B cell (primary cell): Measurements from ENCODE around the gene ITGAE. TPM values are rescaled to one million over a fixed set of nuclear protein-coding genes. Genes with fewer than 3 reads are reported as not detected.

Experiments used
- ATAC-seq: fragments of 200-7000 bp; cut with Tn5 transposase; one replicate; pipeline ENCODE4 v1.10.0; 2021; ENCODE audit warnings: low read depth, mild to moderate bottlenecking, moderate number of reproducible peaks, moderate library complexity
- CTCF ChIA-PET: fragments of 350-600 bp; sonication (Branson Sonifier 250); formaldehyde crosslinking; loops from one replicate; lab custom pipeline; 2021; ENCODE audit warnings: antibody characterized with exemption, inconsistent platforms; lab: Charles Lee
- POLR2A ChIA-PET: fragments of 350-600 bp; sonication (Branson Sonifier 250); formaldehyde crosslinking; loops from one replicate; lab custom pipeline; 2021; ENCODE audit warnings: antibody characterized with exemption; lab: Charles Lee
- DNase-seq: peaks from one replicate; pipeline ENCODE4 v3.0.0; 2013
- H2AFZ ChIP-seq: 2 replicates; pipeline ENCODE4 v1.6.1; 2012; ENCODE audit warnings: mild to moderate bottlenecking, low read depth, low read length; ENCODE audit not compliant: insufficient read depth, poor library complexity, severe bottlenecking
- H3K27ac ChIP-seq, 2 donors: 1 replicate in 1 of 2; 2 replicates in 1 of 2; pipeline ENCODE4 v1.5.1; 2012 to 2013; ENCODE audit warnings: low read length in 2 of 2, mild to moderate bottlenecking in 2 of 2, moderate library complexity in 1 of 2
- H3K27me3 ChIP-seq, 4 experiments: fragments of 200-600 bp in 1 of 4; sonication (generic) in 1 of 4; replicated peaks in 1 of 4; 1 replicate in 2 of 4; 2 replicates in 2 of 4; pipeline versions ENCODE4 v1.6.1 to v1.7.0; 2013 to 2016; ENCODE audit warnings: low read length in 3 of 4, mild to moderate bottlenecking in 2 of 4, mixed read lengths in 1 of 4, moderate library complexity in 1 of 4; ENCODE audit not compliant: insufficient read depth in 4 of 4, control insufficient read depth in 3 of 4; ENCODE audit errors: control extremely low read depth in 1 of 4
- H3K36me3 ChIP-seq, 2 experiments: replicated peaks in 1 of 2; 1 replicate in 1 of 2; 2 replicates in 1 of 2; pipeline versions ENCODE4 v1.6.1 to v1.7.1; 2013; ENCODE audit warnings: low read length in 1 of 2; ENCODE audit not compliant: insufficient read depth in 2 of 2, control insufficient read depth in 1 of 2; ENCODE audit errors: control extremely low read depth in 1 of 2, extremely low read depth in 1 of 2
- H3K4me1 ChIP-seq, 2 donors: fragments of 200-600 bp in 1 of 2; sonication (generic) in 1 of 2; 1 replicate in 1 of 2; 2 replicates in 1 of 2; pipeline versions ENCODE4 v1.5.1 to v1.6.1; 2013 to 2017; ENCODE audit warnings: low read length in 2 of 2; ENCODE audit not compliant: control insufficient read depth in 2 of 2, insufficient read depth in 2 of 2
- H3K4me2 ChIP-seq: replicated peaks from 2 replicates; pipeline ENCODE3; 2012; ENCODE audit warnings: mild to moderate bottlenecking, low read depth, low read length; ENCODE audit not compliant: poor library complexity, severe bottlenecking
- H3K4me3 ChIP-seq, 5 experiments: fragments of 200-600 bp in 1 of 5; sonication (generic) in 1 of 5; 1 replicate in 3 of 5; 2 replicates in 2 of 5; pipeline versions ENCODE4 v1.5.1 to v1.7.0; 2011 to 2016; ENCODE audit warnings: low read length in 4 of 5, mild to moderate bottlenecking in 4 of 5, low read depth in 2 of 5, control low read depth in 1 of 5, moderate library complexity in 1 of 5; ENCODE audit not compliant: insufficient read depth in 1 of 5; ENCODE audit errors: control extremely low read depth in 1 of 5, extremely low read depth in 1 of 5
- H3K79me2 ChIP-seq: fragments of 200-600 bp; sonication (generic); one replicate; pipeline ENCODE4 v1.6.0; 2016; ENCODE audit warnings: low read length; ENCODE audit not compliant: control insufficient read depth, insufficient read depth
- H3K9ac ChIP-seq: fragments of 200-600 bp; sonication (generic); 2 replicates; pipeline ENCODE4 v1.6.1; 2017; ENCODE audit warnings: mild to moderate bottlenecking, low read length, moderate library complexity
- H3K9me3 ChIP-seq, 3 donors: one replicate each; pipeline versions ENCODE4 v1.6.1 to v1.7.1; 2013; ENCODE audit warnings: low read length in 2 of 3; ENCODE audit not compliant: control insufficient read depth in 2 of 3, insufficient read depth in 1 of 3; ENCODE audit errors: control extremely low read depth in 1 of 3
- H4K20me1 ChIP-seq: 2 replicates; pipeline ENCODE4 v1.6.0; 2012; ENCODE audit warnings: mild to moderate bottlenecking, low read length; ENCODE audit not compliant: insufficient read depth, control insufficient read depth, poor library complexity, severe bottlenecking
- H3K27ac Mint-ChIP-seq: one replicate; pipeline ENCODE4 v1.8.0; 2021; ENCODE audit warnings: mixed read lengths
- H3K27me3 Mint-ChIP-seq: one replicate; pipeline ENCODE4 v1.8.0; 2021; ENCODE audit warnings: mixed read lengths
- H3K4me1 Mint-ChIP-seq: one replicate; pipeline ENCODE4 v1.8.0; 2021; ENCODE audit warnings: mixed read lengths
- H3K4me3 Mint-ChIP-seq: one replicate; pipeline ENCODE4 v1.8.0; 2021; ENCODE audit warnings: mixed read lengths
- H3K9me3 Mint-ChIP-seq: one replicate; pipeline ENCODE4 v1.8.0; 2022; ENCODE audit warnings: mixed read lengths; ENCODE audit not compliant: insufficient read depth
- EZH2 ChIP-seq: IDR thresholded peaks from 2 replicates; pipeline ENCODE4 v1.6.1; 2012; ENCODE audit warnings: borderline replicate concordance, low read depth, mild to moderate bottlenecking, moderate library complexity, low read length; ENCODE audit not compliant: insufficient read depth, poor library complexity, severe bottlenecking
- WGBS: methylation state at CpG from one replicate; pipeline ENCODE4 v1.1.5; 2013; ENCODE audit warnings: missing lambda C conversion rate; ENCODE audit not compliant: insufficient coverage; 5-methylcytosine and 5-hydroxymethylcytosine counted together
- intact Hi-C: fragments of 100-400 bp; cut with micrococcal nuclease; formaldehyde crosslinking; loops from one replicate; pipeline ENCODE4 v1.10.0; 2022
- polyA plus RNA-seq: library from polyadenylated mRNA; depleted of rRNA; stranded (reverse); fragments of >200 nt; gene quantifications from 2 replicates; pipeline ENCODE4 v1.2.3, GENCODE V29; 2012
- total RNA-seq, 2 donors: library from RNA; stranded (reverse); fragments of 120-200 nt in 1 of 2; gene quantifications; 1 replicate in 1 of 2; 2 replicates in 1 of 2; pipeline versions ENCODE4 v1.2.3 to v1.2.4, GENCODE V29; 2013 to 2022
- TF ChIP-seq, protein P1 (sequence below): fragments of 200-600 bp; IDR thresholded peaks from one replicate; pipeline ENCODE4 v1.8.0; 2022; ENCODE audit warnings: antibody characterized with exemption, mild to moderate bottlenecking

The ITGAE gene
- total and polyA plus RNA-seq, 2 donors (not counting 1 experiment from before 2014, with no cell fraction given) = 48.2 to 95.6 TPM

- H3K4me2 ChIP-seq = no peak overlapping the region
- Mint-ChIP-seq H3K9me3 (no peaks in the 10 kb centered on the region), H3K4me1 (peaks cover 57% of the 10 kb centered on the region), H3K4me3 (no peak overlapping the region), H3K27me3 (no peaks in the 10 kb centered on the region), H3K27ac (peak overlapping the region; percentile 57)
- H3K9ac ChIP-seq = no peak overlapping the region
- H4K20me1 ChIP-seq = no peaks in the 10 kb centered on the region
- H3K27ac ChIP-seq = no peak overlapping the region
- H3K4me3 ChIP-seq = no peak overlapping the region
- WGBS = 98% methylated on average over 5 of the region's 8 CpGs
- POLR2A ChIA-PET = no interaction called here
- no peak for TF ChIP-seq EZH2
- TF ChIP-seq, protein P1, sequence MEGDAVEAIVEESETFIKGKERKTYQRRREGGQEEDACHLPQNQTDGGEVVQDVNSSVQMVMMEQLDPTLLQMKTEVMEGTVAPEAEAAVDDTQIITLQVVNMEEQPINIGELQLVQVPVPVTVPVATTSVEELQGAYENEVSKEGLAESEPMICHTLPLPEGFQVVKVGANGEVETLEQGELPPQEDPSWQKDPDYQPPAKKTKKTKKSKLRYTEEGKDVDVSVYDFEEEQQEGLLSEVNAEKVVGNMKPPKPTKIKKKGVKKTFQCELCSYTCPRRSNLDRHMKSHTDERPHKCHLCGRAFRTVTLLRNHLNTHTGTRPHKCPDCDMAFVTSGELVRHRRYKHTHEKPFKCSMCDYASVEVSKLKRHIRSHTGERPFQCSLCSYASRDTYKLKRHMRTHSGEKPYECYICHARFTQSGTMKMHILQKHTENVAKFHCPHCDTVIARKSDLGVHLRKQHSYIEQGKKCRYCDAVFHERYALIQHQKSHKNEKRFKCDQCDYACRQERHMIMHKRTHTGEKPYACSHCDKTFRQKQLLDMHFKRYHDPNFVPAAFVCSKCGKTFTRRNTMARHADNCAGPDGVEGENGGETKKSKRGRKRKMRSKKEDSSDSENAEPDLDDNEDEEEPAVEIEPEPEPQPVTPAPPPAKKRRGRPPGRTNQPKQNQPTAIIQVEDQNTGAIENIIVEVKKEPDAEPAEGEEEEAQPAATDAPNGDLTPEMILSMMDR = no peak
- no peaks in the 10 kb centered on the region for H3K27me3 ChIP-seq
- DNase-seq (no peak), ATAC-seq (no peak)
- no peaks in the 10 kb centered on the region for H3K9me3 ChIP-seq
- CTCF ChIA-PET = interaction anchor here (0.7 to 3.9 kb wide), 7 partner anchors 8 to 426 kb away, joined by 3 to 16 read pairs (median 5); no protein-coding TSS in a partner anchor
- peaks cover 50% of the 10 kb centered on the region for H3K79me2 ChIP-seq
- H3K36me3 ChIP-seq = peaks cover 20 to 57% of the 10 kb centered on the region in 2 experiments
- H3K4me1 ChIP-seq = peaks cover 28 to 49% of the 10 kb centered on the region in 2 donors
- H2AFZ ChIP-seq = no peak overlapping the region
- intact Hi-C loops = no loop called here
Measured at GRCh38 chr17:3715296-3715695, 85.7 kb downstream of the ITGAE start.

DNA sequence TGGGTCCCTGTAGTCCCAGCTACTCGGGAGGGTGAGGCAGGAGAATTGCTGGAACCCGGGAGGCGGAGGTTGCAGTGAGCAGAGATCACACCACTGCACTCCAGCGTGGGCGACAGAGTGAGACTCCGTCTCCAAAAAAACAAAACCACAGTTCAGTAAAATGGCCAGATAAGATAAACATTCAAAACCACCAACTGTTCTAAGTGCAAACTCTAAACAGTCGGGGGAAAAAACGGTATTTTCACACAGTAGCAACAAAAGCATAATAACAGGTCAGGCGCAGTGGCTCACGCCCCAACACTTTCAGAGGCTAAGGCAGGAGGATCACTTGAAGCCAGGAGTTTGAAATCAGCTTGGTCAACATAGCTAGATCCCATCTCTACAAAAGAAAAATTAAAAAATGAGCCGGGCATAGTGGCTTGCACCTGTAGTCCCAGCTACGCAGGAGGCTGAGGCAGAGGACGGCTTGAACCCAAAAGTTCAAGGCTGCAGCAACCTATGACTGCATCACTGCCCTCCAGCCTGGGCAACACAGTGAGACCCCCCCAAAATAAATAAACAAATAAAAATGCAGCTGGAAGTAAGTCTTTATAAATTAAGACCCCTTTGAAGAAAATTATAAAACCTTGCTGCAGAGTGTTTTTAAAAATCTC is 88.1 kb downstream of the ITGAE start:
- H3K9ac ChIP-seq = no peak overlapping the region
- TF ChIP-seq, protein P1 = no peak
- no peak for TF ChIP-seq EZH2
- H3K4me1 ChIP-seq = peaks cover 38 to 53% of the 10 kb centered on the region in 2 donors
- H3K27me3 ChIP-seq = no peaks in the 10 kb centered on the region
- ChIA-PET POLR2A (interaction anchor here (0.6 to 2.2 kb wide), 3 partner anchors 11 to 25 kb away, joined by 3 to 7 read pairs (median 4); partner anchors contain the start of gene HASPIN), CTCF (interaction anchor here (1.1 to 3.9 kb wide), 6 partner anchors 9 to 114 kb away, joined by 3 to 20 read pairs (median 6); partner anchors contain the start of gene HASPIN)
- no peak overlapping the region for H3K4me3 ChIP-seq
- no peak overlapping the region for H2AFZ ChIP-seq
- peak overlapping the region in 1 of 2 donors; percentile 33 for H3K27ac ChIP-seq
- peak overlapping the region; percentile 32 for H3K4me2 ChIP-seq
- ATAC-seq (no peak), DNase-seq (no peak)
- Mint-ChIP-seq H3K4me3 (peak overlapping the region; percentile 63), H3K9me3 (no peaks in the 10 kb centered on the region), H3K27ac (peak overlapping the region; percentile 69), H3K27me3 (no peaks in the 10 kb centered on the region), H3K4me1 (peaks cover 61% of the 10 kb centered on the region)
- peaks cover 14 to 37% of the 10 kb centered on the region in 2 experiments for H3K36me3 ChIP-seq
- H3K9me3 ChIP-seq = no peaks in the 10 kb centered on the region
- H3K79me2 ChIP-seq = peaks cover 29% of the 10 kb centered on the region
- 8% methylated on average over 4 of the region's 13 CpGs for WGBS
- H4K20me1 ChIP-seq = no peaks in the 10 kb centered on the region
- intact Hi-C loops = no loop called here
